22Rv1 (cell line): ENCODE measurements around the gene PLXND1.
"Not testable (repeated sequence)": the region's sequence is repeated elsewhere in the genome, so short reads cannot be mapped to it uniquely, and the experiment has no call there.

Experiments used
- ZFX ChIP-seq: fragments of 450-650 bp; IDR thresholded peaks from 2 replicates; pipeline ENCODE4 v1.6.1; 2017; ENCODE audit warnings: antibody characterized with exemption, borderline replicate concordance
- TF ChIP-seq, protein P1 (sequence below): fragments of 450-650 bp; IDR thresholded peaks from 2 replicates; pipeline ENCODE4 v1.5.1; 2017; ENCODE audit warnings: mild to moderate bottlenecking

DNA sequence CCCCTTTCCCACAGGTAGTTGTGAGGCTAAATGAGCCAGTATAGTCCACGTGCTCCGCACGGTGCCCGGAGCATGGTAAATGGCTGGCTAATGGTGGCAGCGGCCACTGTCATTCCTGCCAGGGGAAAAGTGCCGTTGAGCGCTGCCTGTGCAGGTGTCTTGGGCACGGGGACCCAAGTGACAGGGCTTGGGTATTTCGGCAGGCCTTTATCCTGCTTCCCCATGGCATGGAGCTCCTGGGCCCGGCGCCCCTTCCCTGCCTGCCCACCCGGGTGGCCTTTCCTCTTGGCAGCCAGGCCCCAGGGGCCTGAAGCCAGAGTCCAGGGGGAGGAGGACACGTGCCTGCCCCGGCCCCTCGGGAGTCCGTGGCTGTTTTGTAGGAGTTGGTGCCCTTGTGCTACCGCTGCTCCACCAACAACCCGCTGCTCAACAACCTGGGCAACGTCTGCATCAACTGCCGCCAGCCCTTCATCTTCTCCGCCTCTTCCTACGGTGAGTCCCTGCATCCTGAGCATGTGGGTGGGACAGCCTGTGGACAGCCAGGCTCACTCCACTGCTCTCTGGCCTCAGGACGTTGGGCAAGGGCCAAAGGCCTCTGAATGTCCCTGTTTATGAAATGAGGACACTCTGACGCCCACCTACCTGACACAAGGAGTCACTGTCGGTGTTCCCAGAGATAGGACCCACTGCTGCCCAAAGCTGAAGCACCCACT, 91.2 kb downstream of the PLXND1 start:
- TF ChIP-seq, protein P1, sequence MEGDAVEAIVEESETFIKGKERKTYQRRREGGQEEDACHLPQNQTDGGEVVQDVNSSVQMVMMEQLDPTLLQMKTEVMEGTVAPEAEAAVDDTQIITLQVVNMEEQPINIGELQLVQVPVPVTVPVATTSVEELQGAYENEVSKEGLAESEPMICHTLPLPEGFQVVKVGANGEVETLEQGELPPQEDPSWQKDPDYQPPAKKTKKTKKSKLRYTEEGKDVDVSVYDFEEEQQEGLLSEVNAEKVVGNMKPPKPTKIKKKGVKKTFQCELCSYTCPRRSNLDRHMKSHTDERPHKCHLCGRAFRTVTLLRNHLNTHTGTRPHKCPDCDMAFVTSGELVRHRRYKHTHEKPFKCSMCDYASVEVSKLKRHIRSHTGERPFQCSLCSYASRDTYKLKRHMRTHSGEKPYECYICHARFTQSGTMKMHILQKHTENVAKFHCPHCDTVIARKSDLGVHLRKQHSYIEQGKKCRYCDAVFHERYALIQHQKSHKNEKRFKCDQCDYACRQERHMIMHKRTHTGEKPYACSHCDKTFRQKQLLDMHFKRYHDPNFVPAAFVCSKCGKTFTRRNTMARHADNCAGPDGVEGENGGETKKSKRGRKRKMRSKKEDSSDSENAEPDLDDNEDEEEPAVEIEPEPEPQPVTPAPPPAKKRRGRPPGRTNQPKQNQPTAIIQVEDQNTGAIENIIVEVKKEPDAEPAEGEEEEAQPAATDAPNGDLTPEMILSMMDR: not testable (repeated sequence)
- TF ChIP-seq ZFX: not testable (repeated sequence)
